SHP77 treated with DMSO at 0.1 percent for 48 hours (cell line): ENCODE data around the gene CCM2L.

Experiments
- DNase-seq: peaks from one replicate; lab custom pipeline; 2025; lab: John Stamatoyannopoulos, UW

CCM2L gene

DNA sequence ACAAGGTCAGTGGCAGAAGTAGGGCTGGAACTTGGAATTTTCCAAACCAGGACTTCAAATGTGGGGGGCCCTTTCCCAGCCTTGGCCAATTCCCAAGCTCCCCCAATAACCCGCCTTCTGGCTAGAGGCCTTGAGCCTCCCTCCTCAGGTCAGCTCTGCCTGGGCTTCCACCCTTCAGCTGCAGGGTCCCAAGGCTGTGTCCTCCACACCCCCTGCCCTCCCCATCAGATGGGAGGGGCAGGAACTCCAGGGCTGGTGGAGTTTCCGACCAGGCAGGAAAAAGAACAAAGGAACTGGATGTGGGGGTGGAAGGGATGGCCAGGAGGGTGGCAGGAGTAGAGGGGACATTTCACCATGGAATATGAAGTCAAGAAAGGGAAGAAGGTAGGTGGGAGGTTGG, at the start of gene CCM2L:
CCM2L (plus strand) TSS at position 338 of the 400 bp plus-strand sequence; CDS start at position 355, 17 bp downstream.
- no peak for DNase-seq

DNA sequence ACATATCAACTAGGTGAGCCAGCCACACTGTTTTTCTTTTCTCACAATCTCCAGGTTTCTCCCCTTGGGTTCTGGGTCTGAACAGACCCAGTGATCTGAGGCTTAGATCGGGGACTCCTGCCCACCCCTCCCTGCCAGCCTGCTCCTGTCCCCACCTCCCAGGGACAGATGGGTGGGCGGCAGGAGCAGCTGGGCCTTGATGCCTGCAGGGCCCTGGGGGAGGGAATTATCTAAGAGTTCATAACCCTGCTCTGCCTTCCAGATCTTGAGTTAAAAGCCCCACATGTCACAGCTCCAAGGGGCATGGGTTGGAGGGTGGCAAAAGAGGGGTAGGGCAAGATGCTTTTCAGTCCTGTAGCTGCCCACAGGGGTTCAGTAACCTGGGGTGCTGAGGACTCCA, 47.5 kb upstream of the CCM2L start:
- no peak for DNase-seq

DNA sequence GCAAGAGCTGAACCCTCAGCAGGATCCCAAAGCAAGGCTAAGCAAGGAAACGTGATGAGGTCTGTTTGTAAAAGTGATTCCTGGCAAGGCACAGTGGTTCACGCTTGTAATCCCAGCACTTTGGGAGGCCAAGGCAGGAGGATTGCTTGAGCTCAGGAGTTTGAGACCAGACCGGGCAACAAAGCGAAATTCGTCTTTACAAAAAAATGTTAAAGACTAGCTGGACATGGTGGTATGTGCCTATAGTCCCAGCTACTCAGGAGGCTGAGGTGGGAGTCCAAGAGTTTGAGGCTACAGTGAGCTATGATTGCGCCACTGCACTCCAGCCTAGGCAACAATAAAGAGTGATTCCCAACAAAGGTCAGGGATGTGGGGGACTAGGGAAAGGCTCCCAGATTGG, 46.3 kb upstream of the CCM2L start:
- no peak for DNase-seq

DNA sequence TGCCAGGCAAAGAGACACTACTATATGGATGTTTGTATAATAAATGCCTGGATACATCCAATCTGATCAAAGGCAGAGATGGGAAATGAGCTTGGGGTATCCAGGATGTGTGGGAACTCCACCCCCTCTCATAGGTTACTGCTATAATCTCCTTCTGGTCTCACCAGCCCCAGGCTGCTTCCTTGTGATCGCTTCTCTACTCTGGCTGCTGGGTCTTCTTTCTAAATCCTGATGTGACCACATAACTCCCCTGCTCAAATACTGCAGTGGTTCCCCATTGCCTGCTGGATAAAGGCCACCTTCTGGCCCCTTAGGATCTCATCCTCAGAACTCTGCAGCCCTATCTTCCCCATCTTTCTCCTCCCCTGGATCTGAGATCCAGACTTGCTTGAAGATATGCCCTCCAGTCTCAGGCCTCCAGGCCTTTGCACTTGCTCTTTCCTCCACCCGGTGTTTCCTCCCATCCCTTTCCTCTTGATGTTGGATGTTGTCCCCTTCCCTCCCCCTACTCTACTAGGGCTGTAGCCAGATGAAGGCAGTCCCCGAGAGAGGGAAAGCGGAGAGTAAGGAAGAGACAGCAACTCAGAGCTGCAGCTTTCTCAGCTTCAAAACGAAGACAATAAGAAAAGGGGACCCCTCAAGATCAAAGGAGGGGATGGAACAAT, 43.1 kb upstream of the CCM2L start:
- no peak for DNase-seq

DNA sequence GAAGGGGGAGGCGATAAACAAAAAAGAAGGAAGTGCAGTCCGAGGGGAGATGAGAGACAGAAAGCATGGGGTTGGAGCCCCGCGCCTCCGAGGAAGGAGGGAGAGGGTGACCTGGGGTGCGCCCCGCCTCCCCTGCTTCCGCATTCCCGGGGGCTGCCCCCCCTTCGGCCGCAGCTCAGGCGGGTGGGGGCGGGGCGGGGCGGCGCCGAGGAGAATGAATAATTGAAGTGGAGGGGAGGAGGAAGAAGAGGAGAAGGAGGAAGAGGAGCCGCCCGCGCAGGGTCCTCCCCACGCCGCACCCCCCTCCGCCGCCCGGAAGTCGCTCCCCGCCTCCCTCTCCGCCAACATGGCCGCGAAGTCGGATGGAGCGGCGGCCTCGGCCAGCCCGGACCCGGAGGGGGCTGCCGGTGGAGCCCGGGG, 42.4 kb upstream of the CCM2L start, which contains the start of gene XKR7:
XKR7 (plus strand) TSS at position 322 of the 420 bp plus-strand sequence; CDS start at position 347, 25 bp downstream.
- no peak for DNase-seq

DNA sequence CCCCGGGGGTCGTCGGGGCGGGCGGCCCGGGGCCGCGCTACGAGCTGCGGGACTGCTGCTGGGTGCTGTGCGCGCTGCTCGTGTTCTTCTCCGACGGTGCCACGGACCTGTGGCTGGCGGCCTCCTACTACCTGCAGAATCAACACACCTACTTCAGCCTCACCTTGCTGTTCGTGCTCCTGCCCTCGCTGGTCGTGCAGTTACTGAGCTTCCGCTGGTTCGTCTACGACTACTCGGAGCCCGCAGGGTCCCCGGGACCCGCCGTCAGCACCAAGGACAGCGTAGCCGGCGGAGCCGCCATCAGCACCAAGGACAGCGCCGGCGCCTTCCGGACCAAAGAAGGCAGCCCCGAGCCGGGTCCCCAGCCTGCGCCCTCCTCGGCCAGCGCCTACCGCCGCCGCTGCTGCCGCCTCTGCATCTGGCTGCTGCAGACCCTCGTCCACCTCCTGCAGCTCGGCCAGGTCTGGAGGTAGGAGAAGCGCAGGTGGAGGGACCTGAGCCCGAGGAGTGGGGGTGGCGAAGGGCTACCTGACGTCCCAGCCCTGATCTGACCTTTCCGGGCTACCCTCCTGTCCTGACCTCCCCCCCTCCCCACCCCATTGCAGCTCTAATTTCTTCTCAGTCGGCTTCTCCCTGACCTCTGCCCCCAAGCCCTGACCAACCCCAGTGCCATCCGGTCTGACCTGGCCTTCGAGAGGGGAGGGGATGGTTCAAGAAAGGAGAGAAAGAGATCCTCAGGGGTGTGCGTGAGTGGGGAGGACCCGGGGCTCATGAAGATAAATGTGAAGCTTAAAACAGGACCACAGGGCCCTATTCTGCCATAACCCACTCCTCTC, 41.7 kb upstream of the CCM2L start:
- DNase-seq, result no peak

DNA sequence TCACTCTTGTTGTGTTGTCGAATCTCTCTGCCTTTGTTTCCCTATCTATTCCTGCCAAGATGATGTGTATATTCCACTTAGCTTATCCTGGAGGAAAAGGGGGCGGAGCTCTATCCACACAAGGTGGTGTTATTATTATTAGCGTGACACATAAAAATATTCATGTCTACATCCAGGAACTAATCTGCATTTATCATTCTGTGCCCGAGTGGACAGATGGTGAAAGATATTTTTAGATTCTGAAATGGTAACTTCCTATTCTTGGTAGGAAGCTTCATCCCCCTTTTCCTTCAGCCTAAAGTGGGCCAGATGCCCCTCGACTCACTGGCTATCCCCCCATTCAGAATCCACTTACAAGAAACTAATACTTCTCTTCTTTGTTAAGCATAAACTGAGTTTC, 40.2 kb upstream of the CCM2L start:
- no peak for DNase-seq

DNA sequence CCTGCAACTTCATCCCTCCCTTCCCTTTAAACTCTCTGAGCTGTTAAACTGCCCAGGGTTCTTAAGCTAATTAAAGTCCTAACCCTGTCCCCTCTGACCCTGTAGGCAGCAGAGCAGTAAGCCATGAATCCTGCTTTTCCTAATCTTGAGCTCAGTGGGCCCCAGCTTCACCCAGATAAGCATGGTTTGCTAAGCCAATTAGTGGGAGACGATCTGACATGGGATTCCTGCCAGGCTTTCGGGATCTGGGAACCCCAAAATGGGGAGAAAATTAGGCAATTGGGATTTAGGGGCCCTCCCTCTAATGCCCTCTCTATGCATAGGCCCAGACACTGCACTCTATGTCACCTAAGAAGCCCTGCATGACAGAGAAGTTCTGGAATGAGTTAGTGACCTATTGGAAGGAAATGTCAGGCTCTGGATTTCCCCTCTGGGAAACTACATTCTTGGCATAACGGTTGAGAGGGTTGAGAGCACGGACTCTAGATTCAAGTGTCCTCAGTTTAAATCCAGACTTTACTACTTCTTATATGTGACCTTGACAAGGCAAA, 37.7 kb upstream of the CCM2L start:
- DNase-seq, result no peak

DNA sequence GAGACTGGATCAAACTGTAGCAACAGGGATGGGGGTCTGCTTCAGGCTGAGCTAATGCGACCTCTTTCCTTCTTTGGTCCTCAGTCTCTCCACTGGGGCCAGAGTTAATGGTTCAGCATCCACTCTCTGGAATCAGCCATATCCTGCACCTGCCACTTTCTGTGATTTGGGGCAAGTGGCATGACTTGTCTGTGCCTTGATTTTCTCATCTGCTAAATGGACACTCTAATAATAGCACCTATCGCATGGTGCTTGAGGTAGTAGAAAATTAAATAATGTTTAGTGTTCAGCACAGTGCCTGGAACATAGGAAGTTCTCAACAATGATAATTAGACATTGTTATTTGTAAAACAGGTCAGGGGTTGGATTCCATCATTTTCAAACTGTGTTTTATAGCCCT, 35.9 kb upstream of the CCM2L start:
- no peak for DNase-seq

DNA sequence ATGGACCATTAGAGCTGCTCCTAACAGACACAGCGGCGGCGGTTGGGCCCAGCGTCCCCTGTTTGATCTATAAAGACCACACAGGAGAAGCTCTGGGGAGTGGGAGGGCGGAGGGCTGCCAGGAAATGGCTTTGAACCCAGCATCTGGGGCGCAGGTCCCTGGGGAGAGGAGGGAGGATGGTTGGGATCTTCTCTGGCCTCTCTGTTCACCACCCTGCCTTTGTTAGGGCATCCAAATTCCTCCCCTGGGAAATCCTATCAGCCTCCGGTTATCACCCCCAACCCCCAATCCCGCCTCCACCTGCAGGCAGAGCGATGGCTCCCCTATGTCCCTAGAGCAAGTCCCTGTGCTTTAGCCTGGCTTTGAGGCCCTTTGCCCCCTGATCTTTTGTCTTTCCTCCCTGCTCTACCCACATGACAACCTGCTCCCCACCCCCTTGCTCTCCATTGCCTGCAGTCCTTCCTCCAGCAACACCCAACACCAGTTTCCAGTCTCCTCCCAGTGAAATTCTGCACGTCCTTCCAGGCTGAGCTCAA, 35.2 kb upstream of the CCM2L start:
- DNase-seq, result no peak

DNA sequence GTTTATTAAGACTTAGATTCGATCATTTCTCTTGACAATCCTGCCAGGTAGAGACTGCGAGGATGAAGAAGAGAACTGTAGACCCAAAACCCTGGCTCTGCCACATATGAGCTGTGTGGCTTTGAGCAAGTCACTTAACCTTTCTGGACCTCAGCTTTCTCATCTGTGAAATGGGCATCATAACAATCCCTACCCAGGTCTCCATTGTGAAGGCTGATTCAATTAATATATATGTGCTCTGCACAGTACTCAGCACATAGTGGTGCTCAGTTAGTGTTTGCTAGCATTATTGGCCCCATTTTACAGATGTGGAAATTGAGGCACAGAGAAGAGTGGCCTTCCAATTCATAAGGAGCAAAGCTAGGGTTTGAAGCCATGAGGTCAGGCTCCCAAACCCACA, 34.4 kb upstream of the CCM2L start:
- no peak for DNase-seq

DNA sequence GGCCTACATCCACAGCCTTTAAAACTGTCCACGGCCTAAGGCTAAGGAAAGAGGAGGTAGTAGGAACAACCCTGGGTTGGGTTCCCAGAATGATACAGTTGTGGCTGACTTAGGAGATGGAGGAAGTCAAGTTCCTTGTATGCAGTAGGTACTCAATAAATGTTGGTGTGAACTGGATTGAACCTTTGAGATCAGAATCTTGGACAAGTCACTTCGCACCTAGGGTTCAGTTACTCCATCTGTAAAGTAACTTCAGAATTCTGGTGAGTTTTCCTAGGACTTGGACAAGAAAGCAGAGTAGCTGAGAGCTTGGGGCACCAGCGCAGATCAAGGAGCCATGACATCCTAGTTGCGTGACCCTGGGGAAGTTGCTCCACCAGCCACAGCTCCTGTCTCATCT, 33.2 kb upstream of the CCM2L start:
- no peak for DNase-seq

DNA sequence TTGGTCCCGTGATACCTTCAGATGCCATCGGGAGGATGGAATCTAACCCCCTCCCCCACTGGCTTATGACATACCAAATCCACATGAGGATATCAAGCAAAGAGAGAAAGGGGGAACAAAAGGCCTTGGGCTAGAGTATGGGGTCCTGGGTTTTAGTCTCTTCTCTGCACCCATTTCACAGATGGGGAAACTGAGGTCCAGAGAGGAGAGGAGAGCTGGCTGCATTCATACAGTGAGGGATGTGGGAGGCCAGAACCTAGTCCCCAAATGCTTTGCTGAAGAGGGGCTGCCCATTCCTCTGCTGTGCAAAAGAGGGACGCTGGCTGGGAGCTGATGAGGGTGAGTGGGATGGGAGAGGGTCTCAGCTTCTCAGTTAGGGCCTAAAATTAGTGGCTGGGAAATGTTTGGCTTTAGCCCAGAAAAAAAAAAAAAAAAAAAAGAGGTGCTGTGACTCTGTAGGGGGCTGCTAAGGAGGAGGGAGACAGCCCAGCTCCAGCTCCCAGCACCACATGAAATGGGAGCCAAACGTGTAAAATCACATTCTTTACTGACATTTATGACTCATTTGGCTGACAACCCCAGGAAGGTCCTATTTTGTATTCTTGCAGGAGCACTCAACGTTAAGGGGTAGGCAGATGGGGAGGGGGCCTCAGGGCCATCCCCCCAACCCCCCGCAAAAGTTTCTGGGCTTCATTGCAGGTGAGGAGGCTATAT, 30.4 kb upstream of the CCM2L start:
- DNase-seq, result no peak

DNA sequence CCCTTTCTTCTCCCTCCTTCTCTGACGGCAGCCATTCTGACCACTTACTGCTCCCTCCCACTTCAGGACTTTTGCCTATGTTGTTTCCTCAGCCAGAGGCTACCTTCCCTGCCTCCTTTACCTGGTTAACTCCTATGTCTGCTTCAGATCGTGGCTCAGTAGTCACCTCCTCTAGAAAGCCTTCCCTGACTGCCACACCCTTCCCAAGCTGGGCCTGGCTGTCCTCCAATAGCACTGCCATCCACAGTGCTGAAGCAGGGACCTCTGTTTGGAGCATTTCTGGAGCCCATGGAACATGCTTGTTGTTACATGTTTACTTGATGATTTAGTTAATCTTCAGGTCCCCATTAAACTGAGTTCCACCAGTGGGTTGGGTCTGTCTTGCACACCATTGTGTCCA, 28.5 kb upstream of the CCM2L start:
- no peak for DNase-seq

DNA sequence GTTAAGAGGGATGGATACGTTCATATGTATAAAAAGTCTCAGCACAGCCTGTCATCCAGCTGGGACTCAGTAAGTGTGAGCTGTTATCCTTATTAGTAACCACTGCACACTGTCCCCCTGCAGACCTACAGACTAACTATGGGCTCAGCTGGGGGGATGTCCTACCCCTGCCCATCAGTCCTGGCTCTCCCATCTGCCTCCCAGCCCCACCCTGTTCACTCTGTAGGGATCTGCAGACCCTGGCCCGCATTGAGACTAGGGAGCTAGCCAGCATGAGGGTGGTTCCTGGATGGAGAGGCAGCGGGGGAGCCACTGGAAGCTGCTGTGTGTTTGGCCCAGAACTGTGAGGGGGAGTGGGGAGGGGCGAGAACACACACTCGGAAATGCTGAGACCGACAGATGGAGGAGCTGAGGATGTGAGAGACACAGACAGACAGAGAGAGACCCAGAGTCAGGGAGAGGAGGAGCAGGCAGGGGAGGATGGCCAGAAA, 25.2 kb upstream of the CCM2L start:
- DNase-seq, result no peak

DNA sequence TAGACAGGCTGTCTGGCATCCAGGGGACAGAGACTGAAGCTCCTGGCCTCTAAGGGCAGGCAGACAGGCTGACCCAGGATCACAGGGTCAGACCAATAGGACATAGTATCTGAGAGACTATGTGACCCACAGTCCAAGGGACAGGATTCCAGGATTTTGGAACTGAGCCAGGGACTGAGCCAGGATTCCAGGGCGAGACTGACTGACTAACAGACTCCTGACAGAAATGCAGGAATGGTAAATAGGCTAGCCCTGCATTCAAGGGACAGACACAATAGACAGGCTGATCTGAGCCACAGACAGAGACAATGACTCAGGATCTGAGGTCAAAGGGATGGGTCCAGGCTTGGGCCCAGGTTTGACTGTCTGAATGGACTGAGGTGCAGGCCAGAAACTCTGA, 22.5 kb upstream of the CCM2L start:
- no peak for DNase-seq

DNA sequence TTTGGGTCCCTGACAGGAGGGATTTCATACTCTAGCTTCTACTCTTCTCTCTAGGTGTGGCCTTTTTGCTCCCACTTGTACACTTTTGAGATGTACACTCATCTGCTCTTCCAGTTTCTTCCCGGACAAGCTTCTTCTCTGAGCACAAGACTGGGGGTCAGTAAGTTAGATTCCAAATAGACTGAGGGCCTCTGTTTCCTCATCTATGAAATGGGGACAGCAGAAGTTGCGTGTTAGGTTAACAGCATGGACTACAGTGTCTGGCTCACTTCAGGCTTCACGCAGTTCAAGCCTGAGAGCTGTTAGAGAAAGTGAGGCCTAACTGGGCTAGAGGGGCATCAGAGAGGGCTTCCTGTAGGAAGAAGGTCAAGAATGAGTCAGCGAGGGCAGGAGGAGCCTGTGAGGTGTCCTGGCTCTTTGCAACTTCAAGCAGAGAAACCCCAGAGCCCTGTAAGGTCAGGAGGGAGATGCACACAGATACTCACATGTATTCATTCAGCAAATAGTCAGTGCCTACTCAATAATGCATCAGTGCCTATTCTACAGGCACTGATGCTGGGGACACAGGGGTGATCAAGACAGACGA, 21.7 kb upstream of the CCM2L start:
- no peak for DNase-seq

DNA sequence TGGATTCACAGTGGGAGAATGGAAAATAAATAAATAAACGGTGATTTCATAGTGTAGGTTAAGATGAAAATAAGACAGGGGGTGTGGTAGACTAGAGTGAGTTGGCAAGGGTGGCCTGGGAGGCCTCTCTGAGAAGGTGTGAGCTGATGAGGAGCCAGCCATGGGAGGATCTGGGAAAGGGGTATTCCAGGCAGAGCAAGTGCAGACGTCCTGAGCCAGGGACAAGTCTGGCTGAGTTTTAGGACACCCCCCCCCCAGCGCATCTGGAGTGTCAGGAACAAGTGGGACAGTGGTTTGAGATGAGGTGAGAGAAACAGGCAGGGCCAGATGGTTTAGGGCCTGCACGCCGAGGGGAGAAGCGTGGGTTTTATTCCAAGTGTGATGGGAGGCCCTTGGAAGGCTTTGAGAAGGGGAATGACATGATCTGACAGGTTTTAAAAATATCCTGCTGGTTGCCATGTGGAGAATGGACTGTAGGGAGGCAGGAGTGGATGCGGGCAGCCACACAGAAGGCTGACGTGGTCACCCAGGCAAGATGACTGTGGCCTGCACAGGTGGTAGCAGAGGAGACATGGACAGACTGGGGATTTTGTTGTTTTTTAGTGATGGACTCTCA, 21.1 kb upstream of the CCM2L start:
- DNase-seq, result no peak

DNA sequence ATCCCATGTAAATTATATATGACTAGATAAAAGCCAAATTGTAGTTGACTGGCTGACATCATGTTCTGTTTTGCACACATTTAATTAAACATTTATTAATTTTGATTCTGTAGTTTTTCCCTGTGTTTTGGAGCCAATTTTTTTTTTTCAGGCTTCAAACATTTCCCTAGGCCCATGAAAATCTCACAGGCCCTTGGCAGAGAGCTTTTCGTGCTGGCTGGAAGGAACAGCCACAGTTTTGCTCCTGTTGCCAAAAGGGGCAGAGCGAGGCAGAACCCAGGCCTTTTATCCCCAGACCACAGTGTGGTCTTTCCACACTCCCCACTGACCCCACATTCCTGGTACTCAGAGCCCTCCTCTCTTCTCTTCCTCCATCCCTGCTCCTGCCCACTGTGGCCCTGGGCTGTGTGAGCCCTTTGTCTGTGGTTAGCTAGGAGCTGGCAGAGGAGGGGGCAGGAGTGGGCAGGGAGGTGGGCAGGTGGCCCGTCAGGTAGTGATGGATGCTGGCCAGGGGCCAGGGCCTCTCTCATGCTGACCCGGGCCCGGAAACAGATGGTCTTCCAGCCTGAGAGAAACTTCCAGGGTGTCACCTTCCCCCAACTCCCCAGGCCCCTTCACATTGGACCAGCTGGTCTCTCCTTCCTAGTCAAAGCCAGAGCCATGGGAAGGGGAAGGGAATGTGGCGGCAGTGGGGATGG, 19.4 kb upstream of the CCM2L start:
- peak; percentile 28 for DNase-seq

DNA sequence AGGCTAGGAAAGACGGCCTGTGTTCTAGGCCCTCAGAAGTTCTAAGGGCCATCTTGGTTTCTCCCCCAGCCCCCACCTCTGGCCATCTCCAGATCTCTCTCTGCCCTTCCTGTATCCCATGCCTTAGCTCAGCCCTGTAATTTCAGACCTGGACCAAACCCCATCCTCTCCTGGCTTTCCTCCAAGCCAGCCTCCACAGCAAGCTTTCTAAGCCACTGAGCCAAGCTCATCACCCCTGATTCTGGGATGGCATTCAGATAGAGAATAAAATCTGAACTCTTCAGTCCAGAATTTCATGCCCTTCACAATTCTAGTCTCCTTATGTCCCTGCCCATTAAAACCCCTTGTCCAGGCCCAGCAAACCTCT, 18.9 kb upstream of the CCM2L start:
- no peak for DNase-seq

DNA sequence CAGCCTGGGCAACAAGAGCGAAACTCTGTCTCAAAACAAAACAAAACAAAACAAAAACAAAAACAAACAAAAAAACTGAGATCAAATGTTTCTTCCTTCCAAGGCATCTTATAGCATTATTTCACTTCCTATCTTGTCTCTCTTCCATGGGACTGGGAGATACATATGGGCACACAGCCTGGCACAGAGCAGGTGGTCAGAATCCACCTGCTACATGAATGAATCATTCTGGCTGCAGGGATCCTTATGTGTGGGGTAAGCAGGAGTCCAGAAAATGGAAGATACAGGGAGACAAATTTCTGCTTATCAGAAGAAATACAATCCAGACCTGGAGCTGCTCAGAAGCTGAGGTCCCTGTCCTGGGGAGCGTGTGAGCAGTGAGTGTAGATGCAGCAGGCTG, 18.2 kb upstream of the CCM2L start:
- no peak for DNase-seq
